ENCODE data around the gene GUCA2A.
A peak's percentile ranks its signal among the peaks of the same experiment; 100 is the strongest.

GUCA2A gene

DNA sequence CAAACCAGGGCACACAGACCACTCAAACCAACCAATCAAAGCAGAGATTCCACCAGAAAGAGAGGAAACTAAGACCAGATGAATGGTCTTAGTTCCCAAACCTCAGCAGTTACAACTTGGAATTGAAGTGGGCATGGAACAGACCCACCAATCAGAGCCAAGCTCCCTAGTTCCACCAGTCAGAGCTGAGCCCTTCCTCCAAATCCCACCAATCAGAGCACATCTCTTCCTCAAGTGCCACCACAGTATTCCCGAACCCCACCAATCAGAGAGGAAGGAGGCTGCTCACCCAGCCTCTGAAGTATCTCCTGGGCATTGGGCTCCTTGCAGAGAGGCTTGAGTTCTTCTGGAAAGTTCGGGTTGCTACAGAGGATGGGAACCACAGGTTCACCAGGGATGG lies 1.4 kb downstream of the GUCA2A start:
- H3K23ac ChIP-seq (ENCODE audit: low read depth, low read length, poor library complexity), result no peak overlapping the region
- no peak overlapping the region for H2BK15ac ChIP-seq (ENCODE audit: low read length)
- H3K9ac ChIP-seq (ENCODE audit: low read depth, low read length, poor library complexity), result no peak overlapping the region
- peaks cover 0 to 3% (median 0%) of the 10 kb centered on the region in 3 experiments for H3K27me3 ChIP-seq (ENCODE audit: control insufficient read depth in 3 of 3, insufficient read depth in 3 of 3, low read depth in 1 of 3, low read length in 3 of 3)
- no peak overlapping the region for H3K4ac ChIP-seq (ENCODE audit: low read length)
- no peak overlapping the region for H3K4me2 ChIP-seq (ENCODE audit: insufficient read depth, low read length, poor library complexity, severe bottlenecking)
- H2AK5ac ChIP-seq (ENCODE audit: low read depth, low read length), result no peak overlapping the region
- H3K27ac ChIP-seq (replicated peaks; ENCODE audit: low read length), result no peak overlapping the region
- no peak overlapping the region for H3K18ac ChIP-seq (ENCODE audit: low read length)
- H3K4me1 ChIP-seq (ENCODE audit: control insufficient read depth in 2 of 2, insufficient read depth in 1 of 2, low read depth in 1 of 2, low read length in 2 of 2), result no peaks in the 10 kb centered on the region
- no CpG with 5 or more reads among the region's 2 CpGs for WGBS, 2 donors (ENCODE audit: extremely low coverage in 2 of 2, insufficient read length in 2 of 2, insufficient replicate concordance in 1 of 2)
- no peak overlapping the region for H2BK120ac ChIP-seq (ENCODE audit: low read depth, low read length)
- H4K8ac ChIP-seq (ENCODE audit: low read depth, low read length), result no peak overlapping the region
- no peak overlapping the region for H3K14ac ChIP-seq (ENCODE audit: low read length)
- H2BK5ac ChIP-seq (ENCODE audit: low read length), result peak overlapping the region; percentile 75
- peak overlapping the region; percentile 35 for H2AFZ ChIP-seq (ENCODE audit: low read length)
- H3K79me1 ChIP-seq (ENCODE audit: low read depth, low read length), result peaks cover 2% of the 10 kb centered on the region
- peaks cover 0 to 3% of the 10 kb centered on the region in 2 donors for H3K36me3 ChIP-seq (replicated peaks in 1 of 2; ENCODE audit: control insufficient read depth in 2 of 2, insufficient read depth in 2 of 2, low read length in 2 of 2)
- DNase-seq (ENCODE audit: low spot score), result no peak
- peak overlapping the region; percentile 10 for H2BK12ac ChIP-seq (ENCODE audit: low read length)
- no peak overlapping the region for H3K4me3 ChIP-seq (ENCODE audit: low read length in 2 of 2)
- no peak overlapping the region for H4K91ac ChIP-seq (ENCODE audit: low read depth, low read length, poor library complexity)
- peaks cover 0 to 2% of the 10 kb centered on the region in 2 donors for H3K9me3 ChIP-seq (replicated peaks in 1 of 2; ENCODE audit: control insufficient read depth in 2 of 2, insufficient read depth in 1 of 2, low read depth in 1 of 2, low read length in 2 of 2)

DNA sequence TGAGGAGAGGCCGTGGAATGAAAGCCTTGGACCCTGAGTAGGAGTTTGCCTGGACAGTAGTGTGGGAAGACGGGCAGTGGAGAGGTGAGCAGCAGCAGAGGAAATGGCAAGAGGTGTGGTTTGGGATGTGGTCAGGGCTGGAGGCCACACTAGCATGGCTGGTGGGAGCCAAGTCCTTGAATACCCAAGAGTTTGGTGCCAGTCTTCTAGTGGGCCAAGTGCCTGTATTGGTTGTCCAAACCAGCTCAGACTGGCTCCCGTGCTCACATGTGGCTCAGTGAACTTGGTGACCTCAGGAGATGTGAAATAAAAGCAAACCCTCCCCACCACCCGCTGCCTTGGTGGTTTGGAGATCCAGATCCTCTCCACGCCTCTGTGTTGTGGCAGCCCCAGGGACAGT lies 2.4 kb downstream of the GUCA2A start:
- peak overlapping the region; percentile 17 for H3K4ac ChIP-seq (ENCODE audit: low read length)
- no peak overlapping the region for H3K14ac ChIP-seq (ENCODE audit: low read length)
- WGBS, 2 donors (ENCODE audit: extremely low coverage in 2 of 2, insufficient read length in 2 of 2, insufficient replicate concordance in 1 of 2), result no CpG with 5 or more reads among the region's 5 CpGs
- peaks cover 0 to 3% of the 10 kb centered on the region in 2 donors for H3K36me3 ChIP-seq (replicated peaks in 1 of 2; ENCODE audit: control insufficient read depth in 2 of 2, insufficient read depth in 2 of 2, low read length in 2 of 2)
- no peak overlapping the region for H4K91ac ChIP-seq (ENCODE audit: low read depth, low read length, poor library complexity)
- peak overlapping the region; percentile 46 for H2BK15ac ChIP-seq (ENCODE audit: low read length)
- H3K27me3 ChIP-seq (ENCODE audit: control insufficient read depth in 3 of 3, insufficient read depth in 3 of 3, low read depth in 1 of 3, low read length in 3 of 3), result peaks cover 0 to 3% (median 0%) of the 10 kb centered on the region in 3 experiments
- H3K4me1 ChIP-seq (ENCODE audit: control insufficient read depth in 2 of 2, insufficient read depth in 1 of 2, low read depth in 1 of 2, low read length in 2 of 2), result no peaks in the 10 kb centered on the region
- peaks cover 2% of the 10 kb centered on the region for H3K79me1 ChIP-seq (ENCODE audit: low read depth, low read length)
- no peak overlapping the region for H3K4me3 ChIP-seq (ENCODE audit: low read length in 2 of 2)
- no peak overlapping the region for H2BK5ac ChIP-seq (ENCODE audit: low read length)
- H3K9ac ChIP-seq (ENCODE audit: low read depth, low read length, poor library complexity), result no peak overlapping the region
- no peak overlapping the region for H2BK120ac ChIP-seq (ENCODE audit: low read depth, low read length)
- H2BK12ac ChIP-seq (ENCODE audit: low read length), result no peak overlapping the region
- no peak overlapping the region for H3K4me2 ChIP-seq (ENCODE audit: insufficient read depth, low read length, poor library complexity, severe bottlenecking)
- H2AFZ ChIP-seq (ENCODE audit: low read length), result no peak overlapping the region
- H2AK5ac ChIP-seq (ENCODE audit: low read depth, low read length), result no peak overlapping the region
- no peak overlapping the region for H3K18ac ChIP-seq (ENCODE audit: low read length)
- no peak overlapping the region for H3K27ac ChIP-seq (replicated peaks; ENCODE audit: low read length)
- peaks cover 0 to 4% of the 10 kb centered on the region in 2 donors for H3K9me3 ChIP-seq (replicated peaks in 1 of 2; ENCODE audit: control insufficient read depth in 2 of 2, insufficient read depth in 1 of 2, low read depth in 1 of 2, low read length in 2 of 2)
- H4K8ac ChIP-seq (ENCODE audit: low read depth, low read length), result no peak overlapping the region
- DNase-seq (ENCODE audit: low spot score), result no peak
- peak overlapping the region; percentile 77 for H3K23ac ChIP-seq (ENCODE audit: low read depth, low read length, poor library complexity)

DNA sequence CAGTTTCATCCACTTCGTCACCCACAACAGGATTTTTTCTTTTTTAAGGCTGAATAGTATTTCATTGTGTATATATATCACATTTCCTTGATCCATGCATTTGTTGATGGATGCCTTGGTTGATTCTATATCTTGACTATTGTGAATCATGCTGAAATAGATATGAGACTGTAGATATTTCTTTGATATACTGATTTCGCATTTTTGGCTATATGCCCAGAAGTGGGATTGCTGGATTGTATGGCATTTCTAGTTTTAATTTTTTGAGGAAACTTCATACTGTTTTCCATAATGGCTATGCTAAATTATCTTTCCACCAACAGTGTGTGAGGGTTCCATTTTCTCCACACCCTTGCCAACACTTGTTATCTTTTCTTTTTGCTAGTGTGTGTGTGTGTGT lies 6.4 kb downstream of the GUCA2A start:
- Histone ChIP-seq H2BK12ac (ENCODE audit: low read length) (no peak overlapping the region), H3K36me3 (replicated peaks in 1 of 2; ENCODE audit: control insufficient read depth in 2 of 2, insufficient read depth in 2 of 2, low read length in 2 of 2) (no peaks in the 10 kb centered on the region), H2BK5ac (ENCODE audit: low read length) (no peak overlapping the region), H3K9ac (ENCODE audit: low read depth, low read length, poor library complexity) (no peak overlapping the region), H2AFZ (ENCODE audit: low read length) (no peak overlapping the region), H3K4me3 (ENCODE audit: low read length in 2 of 2) (no peak overlapping the region), H2BK15ac (ENCODE audit: low read length) (no peak overlapping the region), H3K4me1 (ENCODE audit: control insufficient read depth in 2 of 2, insufficient read depth in 1 of 2, low read depth in 1 of 2, low read length in 2 of 2) (no peaks in the 10 kb centered on the region), H2AK5ac (ENCODE audit: low read depth, low read length) (no peak overlapping the region), H3K4ac (ENCODE audit: low read length) (no peak overlapping the region), H4K8ac (ENCODE audit: low read depth, low read length) (no peak overlapping the region), H2BK120ac (ENCODE audit: low read depth, low read length) (no peak overlapping the region), H3K9me3 (replicated peaks in 1 of 2; ENCODE audit: control insufficient read depth in 2 of 2, insufficient read depth in 1 of 2, low read depth in 1 of 2, low read length in 2 of 2) (peaks cover 0 to 4% of the 10 kb centered on the region in 2 donors), H3K79me1 (ENCODE audit: low read depth, low read length) (peaks cover 2% of the 10 kb centered on the region), H3K23ac (ENCODE audit: low read depth, low read length, poor library complexity) (no peak overlapping the region), H4K91ac (ENCODE audit: low read depth, low read length, poor library complexity) (no peak overlapping the region), H3K18ac (ENCODE audit: low read length) (no peak overlapping the region), H3K27ac (replicated peaks; ENCODE audit: low read length) (no peak overlapping the region), H3K27me3 (ENCODE audit: control insufficient read depth in 3 of 3, insufficient read depth in 3 of 3, low read depth in 1 of 3, low read length in 3 of 3) (peaks cover 0 to 5% (median 0%) of the 10 kb centered on the region in 3 experiments), H3K14ac (ENCODE audit: low read length) (no peak overlapping the region), H3K4me2 (ENCODE audit: insufficient read depth, low read length, poor library complexity, severe bottlenecking) (no peak overlapping the region)
- WGBS, 2 donors (ENCODE audit: extremely low coverage in 2 of 2, insufficient read length in 2 of 2, insufficient replicate concordance in 1 of 2), result no CpG with 5 or more reads among the region's 2 CpGs
- DNase-seq (ENCODE audit: low spot score), result no peak

DNA sequence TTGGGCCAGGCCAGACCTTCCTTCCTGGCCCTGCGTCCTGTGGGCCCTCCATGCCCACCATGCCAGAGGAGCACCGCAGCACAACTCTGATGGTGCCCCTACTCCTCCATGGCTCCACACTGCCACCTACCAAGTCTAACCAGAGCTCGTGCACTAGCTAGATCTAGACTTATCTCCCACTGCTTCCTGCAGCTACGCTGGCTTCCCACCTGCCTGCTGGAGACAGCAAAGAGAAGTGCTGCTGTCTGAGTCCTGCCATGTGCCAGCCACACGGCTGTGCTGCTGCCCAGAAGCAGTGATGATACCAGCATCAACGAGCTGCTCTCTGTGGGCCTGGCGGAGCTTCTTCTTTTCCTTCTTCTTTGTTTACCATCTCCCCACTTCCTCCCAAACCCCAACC lies 6.9 kb downstream of the GUCA2A start:
- Histone ChIP-seq H3K14ac (ENCODE audit: low read length) (peak overlapping the region; percentile 43), H3K27me3 (ENCODE audit: control insufficient read depth in 3 of 3, insufficient read depth in 3 of 3, low read depth in 1 of 3, low read length in 3 of 3) (peaks cover 0 to 5% (median 0%) of the 10 kb centered on the region in 3 experiments), H2BK5ac (ENCODE audit: low read length) (no peak overlapping the region), H2BK120ac (ENCODE audit: low read depth, low read length) (peak overlapping the region; percentile 62), H3K4me2 (ENCODE audit: insufficient read depth, low read length, poor library complexity, severe bottlenecking) (no peak overlapping the region), H2BK12ac (ENCODE audit: low read length) (no peak overlapping the region), H3K79me1 (ENCODE audit: low read depth, low read length) (peaks cover 2% of the 10 kb centered on the region), H2BK15ac (ENCODE audit: low read length) (peak overlapping the region; percentile 90), H3K18ac (ENCODE audit: low read length) (peak overlapping the region; percentile 52), H4K91ac (ENCODE audit: low read depth, low read length, poor library complexity) (no peak overlapping the region), H2AK5ac (ENCODE audit: low read depth, low read length) (peak overlapping the region; percentile 73), H3K27ac (replicated peaks; ENCODE audit: low read length) (no peak overlapping the region), H4K8ac (ENCODE audit: low read depth, low read length) (peak overlapping the region; percentile 93), H2AFZ (ENCODE audit: low read length) (no peak overlapping the region), H3K4me3 (ENCODE audit: low read length in 2 of 2) (no peak overlapping the region), H3K23ac (ENCODE audit: low read depth, low read length, poor library complexity) (peak overlapping the region; percentile 75), H3K4me1 (ENCODE audit: control insufficient read depth in 2 of 2, insufficient read depth in 1 of 2, low read depth in 1 of 2, low read length in 2 of 2) (no peaks in the 10 kb centered on the region), H3K9ac (ENCODE audit: low read depth, low read length, poor library complexity) (no peak overlapping the region), H3K36me3 (replicated peaks in 1 of 2; ENCODE audit: control insufficient read depth in 2 of 2, insufficient read depth in 2 of 2, low read length in 2 of 2) (no peaks in the 10 kb centered on the region), H3K9me3 (replicated peaks in 1 of 2; ENCODE audit: control insufficient read depth in 2 of 2, insufficient read depth in 1 of 2, low read depth in 1 of 2, low read length in 2 of 2) (peaks cover 0 to 4% of the 10 kb centered on the region in 2 donors), H3K4ac (ENCODE audit: low read length) (no peak overlapping the region)
- DNase-seq (ENCODE audit: low spot score), result no peak
- WGBS, 2 donors (ENCODE audit: extremely low coverage in 2 of 2, insufficient read length in 2 of 2, insufficient replicate concordance in 1 of 2), result no CpG with 5 or more reads among the region's 7 CpGs
